HUES48 (cell line): ENCODE data around the gene GADL1.

ENCODE experiments used
- H3K27ac ChIP-seq: one replicate; pipeline ENCODE4 v1.7.0; 2013; ENCODE audit warnings: low read depth, low read length, inconsistent platforms
- H3K27me3 ChIP-seq: 2 replicates; pipeline ENCODE4 v1.6.1; 2013; ENCODE audit warnings: mild to moderate bottlenecking, low read length; ENCODE audit not compliant: control insufficient read depth, insufficient read depth
- H3K36me3 ChIP-seq: 2 replicates; pipeline ENCODE4 v1.6.1; 2013; ENCODE audit warnings: low read length; ENCODE audit not compliant: control insufficient read depth, insufficient read depth
- H3K4me1 ChIP-seq: 2 replicates; pipeline ENCODE4 v1.6.1; 2013; ENCODE audit warnings: mild to moderate bottlenecking, low read length; ENCODE audit not compliant: control insufficient read depth, insufficient read depth
- H3K4me3 ChIP-seq: 2 replicates; pipeline ENCODE4 v1.5.1; 2013; ENCODE audit warnings: mild to moderate bottlenecking, low read depth, low read length
- H3K9ac ChIP-seq: 2 replicates; pipeline ENCODE4 v1.6.1; 2013; ENCODE audit warnings: mild to moderate bottlenecking, low read depth, low read length, moderate library complexity
- H3K9me3 ChIP-seq: 2 replicates; pipeline ENCODE4 v1.6.1; 2013; ENCODE audit warnings: low read length; ENCODE audit not compliant: control insufficient read depth, insufficient read depth

The GADL1 gene

GRCh38 chr3:30878862-30879261 lies 15.6 kb downstream of the GADL1 start:
- Histone ChIP-seq H3K36me3 (no peaks in the 10 kb centered on the region), H3K27me3 (no peaks in the 10 kb centered on the region), H3K9me3 (0 out of 2 replicates have a peak, but pooled peaks cover 4% of the 10 kb centered on the region), H3K27ac (no peak overlapping the region), H3K4me1 (no peaks in the 10 kb centered on the region), H3K4me3 (no peak overlapping the region), H3K9ac (no peak overlapping the region)

- H3K36me3 ChIP-seq = no peaks in the 10 kb centered on the region
- H3K9ac ChIP-seq = no peak overlapping the region
- H3K27me3 ChIP-seq = no peaks in the 10 kb centered on the region
- 0 out of 2 replicates have a peak, but pooled peaks cover 3% of the 10 kb centered on the region for H3K9me3 ChIP-seq
- H3K27ac ChIP-seq = no peak overlapping the region
- no peak overlapping the region for H3K4me3 ChIP-seq
- no peaks in the 10 kb centered on the region for H3K4me1 ChIP-seq
Observed at GRCh38 chr3:30875505-30875904, 19.0 kb downstream of the GADL1 start.

- H3K27me3 ChIP-seq = no peaks in the 10 kb centered on the region
- H3K9me3 ChIP-seq = no peaks in the 10 kb centered on the region
- no peaks in the 10 kb centered on the region for H3K36me3 ChIP-seq
- H3K4me3 ChIP-seq = no peak overlapping the region
- H3K4me1 ChIP-seq = no peaks in the 10 kb centered on the region
- no peak overlapping the region for H3K27ac ChIP-seq
- no peak overlapping the region for H3K9ac ChIP-seq
Observed at GRCh38 chr3:30873671-30874070, 20.8 kb downstream of the GADL1 start.

- Histone ChIP-seq H3K4me3 (no peak overlapping the region), H3K27ac (no peak overlapping the region), H3K9me3 (no peaks in the 10 kb centered on the region), H3K4me1 (no peaks in the 10 kb centered on the region), H3K36me3 (no peaks in the 10 kb centered on the region), H3K9ac (no peak overlapping the region), H3K27me3 (no peaks in the 10 kb centered on the region)
Observed at GRCh38 chr3:30872879-30873278, 21.6 kb downstream of the GADL1 start.

GRCh38 chr3:30871720-30872119 lies 22.7 kb downstream of the GADL1 start:
- Histone ChIP-seq H3K36me3 (no peaks in the 10 kb centered on the region), H3K4me3 (no peak overlapping the region), H3K9me3 (no peaks in the 10 kb centered on the region), H3K9ac (no peak overlapping the region), H3K27ac (no peak overlapping the region), H3K4me1 (no peaks in the 10 kb centered on the region), H3K27me3 (no peaks in the 10 kb centered on the region)

- peaks cover 20% of the 10 kb centered on the region; the same call in 1 of the 2 replicates for H3K4me1 ChIP-seq
- H3K9me3 ChIP-seq = no peaks in the 10 kb centered on the region
- no peaks in the 10 kb centered on the region for H3K36me3 ChIP-seq
- H3K4me3 ChIP-seq = no peak overlapping the region
- H3K27ac ChIP-seq = no peak overlapping the region
- no peak overlapping the region for H3K9ac ChIP-seq
- H3K27me3 ChIP-seq = no peaks in the 10 kb centered on the region
Observed at GRCh38 chr3:30864836-30865235, 29.6 kb downstream of the GADL1 start.

GRCh38 chr3:30864132-30864531 lies 30.3 kb downstream of the GADL1 start:
- H3K36me3 ChIP-seq = no peaks in the 10 kb centered on the region
- peaks cover 20% of the 10 kb centered on the region; the same call in 1 of the 2 replicates for H3K4me1 ChIP-seq
- H3K4me3 ChIP-seq = no peak overlapping the region
- H3K27me3 ChIP-seq = no peaks in the 10 kb centered on the region
- H3K9ac ChIP-seq = no peak overlapping the region
- no peaks in the 10 kb centered on the region for H3K9me3 ChIP-seq
- no peak overlapping the region for H3K27ac ChIP-seq

GRCh38 chr3:30862004-30862403 lies 32.5 kb downstream of the GADL1 start:
- H3K9me3 ChIP-seq = no peaks in the 10 kb centered on the region
- no peak overlapping the region for H3K4me3 ChIP-seq
- H3K27ac ChIP-seq = no peak overlapping the region
- no peak overlapping the region for H3K9ac ChIP-seq
- no peaks in the 10 kb centered on the region for H3K36me3 ChIP-seq
- H3K4me1 ChIP-seq = peaks cover 20% of the 10 kb centered on the region; the same call in 1 of the 2 replicates
- no peaks in the 10 kb centered on the region for H3K27me3 ChIP-seq

GRCh38 chr3:30858894-30859389 lies 35.5 kb downstream of the GADL1 start:
- Histone ChIP-seq H3K4me1 (peaks cover 15% of the 10 kb centered on the region; the same call in 1 of the 2 replicates), H3K9ac (no peak overlapping the region), H3K36me3 (no peaks in the 10 kb centered on the region), H3K9me3 (no peaks in the 10 kb centered on the region), H3K27me3 (no peaks in the 10 kb centered on the region), H3K27ac (no peak overlapping the region), H3K4me3 (no peak overlapping the region)

- no peaks in the 10 kb centered on the region for H3K36me3 ChIP-seq
- no peaks in the 10 kb centered on the region for H3K27me3 ChIP-seq
- H3K9ac ChIP-seq = no peak overlapping the region
- H3K9me3 ChIP-seq = no peaks in the 10 kb centered on the region
- no peak overlapping the region for H3K27ac ChIP-seq
- no peaks in the 10 kb centered on the region for H3K4me1 ChIP-seq
- no peak overlapping the region for H3K4me3 ChIP-seq
Observed at GRCh38 chr3:30855400-30856292, 38.8 kb downstream of the GADL1 start.

- no peak overlapping the region for H3K4me3 ChIP-seq
- H3K27me3 ChIP-seq = no peaks in the 10 kb centered on the region
- H3K4me1 ChIP-seq = no peaks in the 10 kb centered on the region
- H3K9me3 ChIP-seq = no peaks in the 10 kb centered on the region
- no peak overlapping the region for H3K9ac ChIP-seq
- H3K27ac ChIP-seq = no peak overlapping the region
- H3K36me3 ChIP-seq = no peaks in the 10 kb centered on the region
Observed at GRCh38 chr3:30852833-30853232, 41.6 kb downstream of the GADL1 start.
